Vagina (tissue), 2 donors: ENCODE data around the gene SPATA25. TPM values are rescaled to one million over a fixed set of nuclear protein-coding genes. Genes with fewer than 3 reads are reported as not detected.
A peak's percentile ranks its signal among the peaks of the same experiment; 100 is the strongest.

Experiments used
- DNase-seq, 2 donors: peaks; one replicate each; pipeline ENCODE4 v3.0.0-alpha.2; 2017; ENCODE audit errors: extremely low spot score in 2 of 2
- H3K27ac ChIP-seq: fragments of 200-600 bp; sonication (generic); one replicate; pipeline ENCODE4 v1.5.1; 2019
- H3K27me3 ChIP-seq: fragments of 200-600 bp; sonication (generic); one replicate; pipeline ENCODE4 v1.5.1; 2019
- H3K36me3 ChIP-seq, 2 donors: fragments of 200-600 bp; sonication (generic); one replicate each; pipeline ENCODE4 v1.5.1; 2017 to 2019
- H3K4me1 ChIP-seq: fragments of 200-600 bp; sonication (generic); one replicate; pipeline ENCODE4 v1.5.1; 2019
- H3K4me3 ChIP-seq, 2 donors: fragments of 200-600 bp; sonication (generic); 1 replicate in 1 of 2; 2 replicates in 1 of 2; pipeline ENCODE4 v1.5.1; 2016 to 2019
- H3K9me3 ChIP-seq: fragments of 200-600 bp; sonication (generic); one replicate; pipeline ENCODE4 v1.5.1; 2019
- POLR2A ChIP-seq, 2 donors: fragments of 450-650 bp; IDR thresholded peaks; one replicate each; pipeline ENCODE4 v1.6.1; 2017; ENCODE audit warnings: antibody characterized with exemption in 2 of 2, mild to moderate bottlenecking in 2 of 2, moderate library complexity in 2 of 2
- POLR2AphosphoS5 ChIP-seq, 2 donors: sonication (generic); formaldehyde crosslinking; IDR thresholded peaks; one replicate each; pipeline ENCODE4 v1.9.0; 2017; ENCODE audit warnings: antibody characterized with exemption in 2 of 2, mild to moderate bottlenecking in 2 of 2, low read depth in 1 of 2; ENCODE audit not compliant: insufficient read depth in 1 of 2
- intact Hi-C: fragments of 100-400 bp; cut with DNase I; formaldehyde crosslinking; loops from one replicate; pipeline ENCODE4 v1.15.1; 2023
- total RNA-seq: library from RNA; depleted of rRNA; stranded (reverse); fragments of >200 nt; gene quantifications from one replicate; pipeline ENCODE4 v1.2.3, GENCODE V29; 2016
- TF ChIP-seq, protein P1 (sequence below), 3 experiments: fragments of 450-650 bp in 2 of 3; fragments of 200-600 bp in 1 of 3; sonication (generic) in 1 of 3; IDR thresholded peaks; one replicate each; pipeline ENCODE4 v1.5.1; 2017 to 2019; ENCODE audit warnings: antibody characterized with exemption in 3 of 3, mild to moderate bottlenecking in 2 of 3, moderate library complexity in 2 of 3

The SPATA25 gene
- total RNA-seq, 1 donor from 2014 or later: 7.1 TPM

DNA sequence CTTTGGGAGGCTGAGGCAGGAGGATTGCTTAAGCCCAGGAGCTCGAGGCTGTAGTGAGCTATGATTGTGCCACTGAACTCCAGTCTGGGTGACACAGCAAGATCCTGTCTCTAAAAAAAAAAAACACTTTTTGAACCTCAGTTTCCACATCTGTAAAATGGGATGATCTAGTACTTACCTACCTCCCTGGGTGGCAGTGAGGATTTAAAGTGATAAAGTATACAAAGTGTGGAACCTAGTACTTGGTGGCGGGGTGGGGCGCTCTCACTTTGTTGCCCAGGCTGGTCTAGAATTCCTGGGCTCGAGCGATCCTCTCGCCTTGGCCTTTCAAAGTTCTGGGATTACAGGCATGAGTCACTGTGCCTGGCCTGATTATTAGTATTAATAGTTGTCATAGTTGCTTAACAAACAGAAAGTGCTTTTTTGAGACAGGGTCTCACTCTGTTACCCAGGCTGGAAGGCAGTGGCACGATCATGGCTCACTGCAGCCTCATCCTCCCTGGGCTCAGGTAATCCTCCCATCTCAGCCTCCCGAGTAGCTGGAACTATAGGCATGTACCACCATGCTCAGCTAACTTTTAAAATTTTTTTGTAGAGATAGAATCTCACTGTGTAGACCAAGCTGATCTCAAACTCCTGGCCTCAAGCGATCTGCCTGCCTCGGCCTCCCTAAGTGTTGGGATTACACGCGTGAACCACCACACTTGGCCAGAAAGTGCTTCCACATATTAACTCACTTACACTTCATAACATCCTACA, 31.5 kb upstream of the SPATA25 start:
- Histone ChIP-seq H3K36me3 (no peaks in the 10 kb centered on the region), H3K27me3 (no peaks in the 10 kb centered on the region), H3K9me3 (no peaks in the 10 kb centered on the region), H3K27ac (peak overlapping the region; percentile 85), H3K4me3 (no peak overlapping the region), H3K4me1 (peaks cover 39% of the 10 kb centered on the region)
- intact Hi-C loops: no loop called here
- no peak for DNase-seq
- TF ChIP-seq POLR2A (IDR thresholded peaks at IDR 0.05) (no peak), POLR2AphosphoS5 (IDR thresholded peaks at IDR 0.05; ENCODE audit: insufficient read depth in 1 of 2, low read depth in 1 of 2) (no peak)
- TF ChIP-seq, protein P1, sequence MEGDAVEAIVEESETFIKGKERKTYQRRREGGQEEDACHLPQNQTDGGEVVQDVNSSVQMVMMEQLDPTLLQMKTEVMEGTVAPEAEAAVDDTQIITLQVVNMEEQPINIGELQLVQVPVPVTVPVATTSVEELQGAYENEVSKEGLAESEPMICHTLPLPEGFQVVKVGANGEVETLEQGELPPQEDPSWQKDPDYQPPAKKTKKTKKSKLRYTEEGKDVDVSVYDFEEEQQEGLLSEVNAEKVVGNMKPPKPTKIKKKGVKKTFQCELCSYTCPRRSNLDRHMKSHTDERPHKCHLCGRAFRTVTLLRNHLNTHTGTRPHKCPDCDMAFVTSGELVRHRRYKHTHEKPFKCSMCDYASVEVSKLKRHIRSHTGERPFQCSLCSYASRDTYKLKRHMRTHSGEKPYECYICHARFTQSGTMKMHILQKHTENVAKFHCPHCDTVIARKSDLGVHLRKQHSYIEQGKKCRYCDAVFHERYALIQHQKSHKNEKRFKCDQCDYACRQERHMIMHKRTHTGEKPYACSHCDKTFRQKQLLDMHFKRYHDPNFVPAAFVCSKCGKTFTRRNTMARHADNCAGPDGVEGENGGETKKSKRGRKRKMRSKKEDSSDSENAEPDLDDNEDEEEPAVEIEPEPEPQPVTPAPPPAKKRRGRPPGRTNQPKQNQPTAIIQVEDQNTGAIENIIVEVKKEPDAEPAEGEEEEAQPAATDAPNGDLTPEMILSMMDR (IDR thresholded peaks at IDR 0.05): no peak

DNA sequence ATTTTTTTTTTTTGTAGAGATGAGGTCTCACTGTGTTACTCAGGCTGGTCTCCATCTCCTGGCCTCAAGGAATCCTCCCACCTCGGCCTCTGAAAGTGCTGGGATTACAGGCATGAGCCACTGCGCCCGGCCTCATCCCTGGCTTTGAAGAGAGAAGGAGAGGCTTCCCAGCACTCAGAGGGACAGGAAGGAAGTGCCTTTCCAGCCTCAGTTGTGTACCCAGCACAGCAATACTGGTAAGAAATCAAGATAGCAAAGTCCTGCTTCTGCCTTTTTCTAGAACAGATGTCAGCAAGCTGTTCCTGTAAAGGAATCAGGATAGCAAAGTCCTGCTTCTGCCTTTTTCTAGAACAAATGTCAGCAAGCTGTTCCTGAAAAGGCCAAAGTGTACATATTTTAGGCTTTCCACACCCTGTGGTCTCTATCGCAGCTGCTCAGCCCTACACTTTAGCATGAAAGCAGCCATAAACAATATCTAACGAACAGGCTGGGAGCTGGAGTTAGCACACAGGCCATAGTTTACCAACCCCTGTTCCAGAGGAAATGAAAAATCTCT, 30.8 kb upstream of the SPATA25 start:
- no peak for TF ChIP-seq POLR2A (IDR thresholded peaks at IDR 0.05)
- no peak for TF ChIP-seq POLR2AphosphoS5 (IDR thresholded peaks at IDR 0.05; ENCODE audit: insufficient read depth in 1 of 2, low read depth in 1 of 2)
- TF ChIP-seq, protein P1 (IDR thresholded peaks at IDR 0.05): no peak
- Histone ChIP-seq H3K4me3 (no peak overlapping the region), H3K4me1 (peaks cover 35% of the 10 kb centered on the region), H3K27ac (peak overlapping the region; percentile 85), H3K36me3 (no peaks in the 10 kb centered on the region), H3K9me3 (no peaks in the 10 kb centered on the region), H3K27me3 (no peaks in the 10 kb centered on the region)
- intact Hi-C loops: no loop called here
- no peak for DNase-seq

DNA sequence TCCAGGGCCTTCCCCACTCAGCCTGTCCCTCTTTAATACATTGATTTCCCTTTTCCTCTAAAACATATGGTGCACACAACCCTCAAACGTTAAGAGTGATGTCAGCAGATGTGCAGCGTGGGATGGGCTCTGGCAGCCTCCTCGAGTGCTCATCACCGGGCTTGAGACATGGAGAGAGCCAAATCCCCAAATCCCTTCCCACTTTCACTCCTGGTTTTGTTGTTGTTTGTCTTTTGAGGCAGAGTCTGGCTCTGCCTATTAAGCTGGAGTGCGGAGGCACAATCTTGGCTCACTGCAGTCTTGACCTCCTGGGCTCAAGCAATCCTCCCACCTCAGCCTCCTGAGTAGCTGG, 30.3 kb upstream of the SPATA25 start:
- intact Hi-C loops: no loop called here
- H3K4me3 ChIP-seq: no peak overlapping the region
- H3K36me3 ChIP-seq: no peaks in the 10 kb centered on the region
- peak overlapping the region; percentile 85 for H3K27ac ChIP-seq
- no peak for DNase-seq
- H3K4me1 ChIP-seq: peaks cover 40% of the 10 kb centered on the region
- TF ChIP-seq, protein P1 (IDR thresholded peaks at IDR 0.05): no peak
- TF ChIP-seq POLR2A (IDR thresholded peaks at IDR 0.05) (no peak), POLR2AphosphoS5 (IDR thresholded peaks at IDR 0.05; ENCODE audit: insufficient read depth in 1 of 2, low read depth in 1 of 2) (no peak)
- no peaks in the 10 kb centered on the region for H3K9me3 ChIP-seq
- H3K27me3 ChIP-seq: no peaks in the 10 kb centered on the region

DNA sequence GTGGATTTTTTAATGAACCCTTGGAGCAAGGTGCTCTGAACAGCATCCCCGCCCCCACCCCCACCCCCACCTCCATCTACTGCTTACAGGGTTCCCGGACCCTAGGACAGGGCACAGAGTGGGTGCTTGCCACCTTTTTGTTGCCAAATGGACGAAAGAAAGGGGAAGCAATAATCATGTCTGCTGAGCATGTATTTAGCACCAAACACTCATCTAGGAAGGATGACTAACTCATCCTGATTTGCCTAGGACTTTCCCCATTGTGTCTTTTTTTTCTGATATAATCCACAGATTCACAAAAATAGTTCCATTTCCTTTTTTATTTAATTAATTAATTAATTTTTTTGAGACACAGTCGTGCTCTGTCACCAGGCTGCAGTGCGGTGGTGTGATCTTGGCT, 25.7 kb upstream of the SPATA25 start:
- TF ChIP-seq, protein P1 (IDR thresholded peaks at IDR 0.05): no peak
- no peak for TF ChIP-seq POLR2A (IDR thresholded peaks at IDR 0.05)
- no peak for TF ChIP-seq POLR2AphosphoS5 (IDR thresholded peaks at IDR 0.05; ENCODE audit: insufficient read depth in 1 of 2, low read depth in 1 of 2)
- intact Hi-C loops: no loop called here
- Histone ChIP-seq H3K9me3 (no peaks in the 10 kb centered on the region), H3K27me3 (no peaks in the 10 kb centered on the region), H3K36me3 (no peaks in the 10 kb centered on the region), H3K27ac (peak overlapping the region; percentile 87), H3K4me3 (no peak overlapping the region), H3K4me1 (peaks cover 44% of the 10 kb centered on the region)
- no peak for DNase-seq

DNA sequence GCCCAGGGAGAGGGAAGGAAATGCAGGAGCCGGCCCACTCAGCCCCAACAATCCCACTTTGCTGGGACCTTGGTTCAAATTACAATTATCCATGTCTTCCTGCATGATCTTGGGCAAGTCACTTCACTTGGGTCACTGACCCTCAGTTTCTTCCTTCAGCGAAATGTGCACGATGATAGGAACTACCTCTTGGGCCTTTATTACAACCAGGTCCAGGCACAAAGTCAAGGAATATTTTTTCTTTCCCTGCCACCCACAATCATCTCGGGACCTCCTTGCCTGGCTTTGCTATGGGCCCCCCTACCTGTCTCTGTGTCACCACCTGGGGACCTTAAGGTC, 24.9 kb upstream of the SPATA25 start:
- Histone ChIP-seq H3K27ac (peak overlapping the region; percentile 87), H3K9me3 (no peaks in the 10 kb centered on the region), H3K27me3 (no peaks in the 10 kb centered on the region), H3K4me1 (peaks cover 38% of the 10 kb centered on the region), H3K36me3 (no peaks in the 10 kb centered on the region), H3K4me3 (peak overlapping the region; percentile 51 to 56)
- TF ChIP-seq POLR2A (IDR thresholded peaks at IDR 0.05): no peak
- TF ChIP-seq, protein P1 (IDR thresholded peaks at IDR 0.05): no peak
- TF ChIP-seq POLR2AphosphoS5 (IDR thresholded peaks at IDR 0.05; ENCODE audit: insufficient read depth in 1 of 2, low read depth in 1 of 2): no peak
- intact Hi-C loops: no loop called here
- no peak for DNase-seq
